Measurements from ENCODE around the gene POLR1D.

DNA sequence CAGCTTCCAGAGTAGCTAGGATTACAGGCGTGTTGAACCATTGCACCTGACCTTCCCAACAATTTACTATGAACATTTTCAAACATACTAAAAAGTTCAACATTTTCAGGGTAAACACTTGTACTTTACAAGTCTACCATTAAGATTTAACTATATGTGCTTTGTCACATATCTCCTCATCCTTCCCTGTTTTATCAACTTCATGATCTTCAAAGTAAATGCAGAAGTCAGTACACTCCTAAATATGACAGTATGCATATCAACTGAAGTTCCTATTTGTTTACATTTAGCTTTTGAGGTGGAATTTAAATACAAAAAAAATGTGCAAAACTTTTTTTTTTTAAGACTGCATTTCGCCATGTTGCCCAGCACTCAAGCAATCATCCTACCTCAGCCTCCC lies 19.9 kb upstream of the POLR1D start:
- TF ChIP-seq, protein P1, sequence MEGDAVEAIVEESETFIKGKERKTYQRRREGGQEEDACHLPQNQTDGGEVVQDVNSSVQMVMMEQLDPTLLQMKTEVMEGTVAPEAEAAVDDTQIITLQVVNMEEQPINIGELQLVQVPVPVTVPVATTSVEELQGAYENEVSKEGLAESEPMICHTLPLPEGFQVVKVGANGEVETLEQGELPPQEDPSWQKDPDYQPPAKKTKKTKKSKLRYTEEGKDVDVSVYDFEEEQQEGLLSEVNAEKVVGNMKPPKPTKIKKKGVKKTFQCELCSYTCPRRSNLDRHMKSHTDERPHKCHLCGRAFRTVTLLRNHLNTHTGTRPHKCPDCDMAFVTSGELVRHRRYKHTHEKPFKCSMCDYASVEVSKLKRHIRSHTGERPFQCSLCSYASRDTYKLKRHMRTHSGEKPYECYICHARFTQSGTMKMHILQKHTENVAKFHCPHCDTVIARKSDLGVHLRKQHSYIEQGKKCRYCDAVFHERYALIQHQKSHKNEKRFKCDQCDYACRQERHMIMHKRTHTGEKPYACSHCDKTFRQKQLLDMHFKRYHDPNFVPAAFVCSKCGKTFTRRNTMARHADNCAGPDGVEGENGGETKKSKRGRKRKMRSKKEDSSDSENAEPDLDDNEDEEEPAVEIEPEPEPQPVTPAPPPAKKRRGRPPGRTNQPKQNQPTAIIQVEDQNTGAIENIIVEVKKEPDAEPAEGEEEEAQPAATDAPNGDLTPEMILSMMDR (IDR thresholded peaks at IDR 0.05; ENCODE audit: low read depth, low read length, missing input control): no peak
- TF ChIP-seq, protein P2, sequence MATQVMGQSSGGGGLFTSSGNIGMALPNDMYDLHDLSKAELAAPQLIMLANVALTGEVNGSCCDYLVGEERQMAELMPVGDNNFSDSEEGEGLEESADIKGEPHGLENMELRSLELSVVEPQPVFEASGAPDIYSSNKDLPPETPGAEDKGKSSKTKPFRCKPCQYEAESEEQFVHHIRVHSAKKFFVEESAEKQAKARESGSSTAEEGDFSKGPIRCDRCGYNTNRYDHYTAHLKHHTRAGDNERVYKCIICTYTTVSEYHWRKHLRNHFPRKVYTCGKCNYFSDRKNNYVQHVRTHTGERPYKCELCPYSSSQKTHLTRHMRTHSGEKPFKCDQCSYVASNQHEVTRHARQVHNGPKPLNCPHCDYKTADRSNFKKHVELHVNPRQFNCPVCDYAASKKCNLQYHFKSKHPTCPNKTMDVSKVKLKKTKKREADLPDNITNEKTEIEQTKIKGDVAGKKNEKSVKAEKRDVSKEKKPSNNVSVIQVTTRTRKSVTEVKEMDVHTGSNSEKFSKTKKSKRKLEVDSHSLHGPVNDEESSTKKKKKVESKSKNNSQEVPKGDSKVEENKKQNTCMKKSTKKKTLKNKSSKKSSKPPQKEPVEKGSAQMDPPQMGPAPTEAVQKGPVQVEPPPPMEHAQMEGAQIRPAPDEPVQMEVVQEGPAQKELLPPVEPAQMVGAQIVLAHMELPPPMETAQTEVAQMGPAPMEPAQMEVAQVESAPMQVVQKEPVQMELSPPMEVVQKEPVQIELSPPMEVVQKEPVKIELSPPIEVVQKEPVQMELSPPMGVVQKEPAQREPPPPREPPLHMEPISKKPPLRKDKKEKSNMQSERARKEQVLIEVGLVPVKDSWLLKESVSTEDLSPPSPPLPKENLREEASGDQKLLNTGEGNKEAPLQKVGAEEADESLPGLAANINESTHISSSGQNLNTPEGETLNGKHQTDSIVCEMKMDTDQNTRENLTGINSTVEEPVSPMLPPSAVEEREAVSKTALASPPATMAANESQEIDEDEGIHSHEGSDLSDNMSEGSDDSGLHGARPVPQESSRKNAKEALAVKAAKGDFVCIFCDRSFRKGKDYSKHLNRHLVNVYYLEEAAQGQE (IDR thresholded peaks at IDR 0.05): no peak
- no peak for TF ChIP-seq RAD21 (IDR thresholded peaks at IDR 0.05)
- no peak for TF ChIP-seq EGR1 (IDR thresholded peaks at IDR 0.05; ENCODE audit: low read depth in 2 of 2)
- TF ChIP-seq, protein P3, sequence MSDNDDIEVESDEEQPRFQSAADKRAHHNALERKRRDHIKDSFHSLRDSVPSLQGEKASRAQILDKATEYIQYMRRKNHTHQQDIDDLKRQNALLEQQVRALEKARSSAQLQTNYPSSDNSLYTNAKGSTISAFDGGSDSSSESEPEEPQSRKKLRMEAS (IDR thresholded peaks at IDR 0.05): no peak
- no peak for TF ChIP-seq GABPA (IDR thresholded peaks at IDR 0.05 in 1 of 2, conservative IDR thresholded peaks at IDR 0.05 in 1 of 2)
